LNCAP (cell line): ENCODE measurements around the gene SPACA5.

Experiments used
- CTCF ChIP-seq: fragments of 450-650 bp; IDR thresholded peaks from 2 replicates; pipeline ENCODE4 v1.5.1; 2017; ENCODE audit warnings: mild to moderate bottlenecking

SPACA5 gene

GRCh38 chrX:48045410-48046311 is 38.9 kb downstream of the SPACA5 start:
- no peak for TF ChIP-seq CTCF

GRCh38 chrX:48046846-48047245 is 40.1 kb downstream of the SPACA5 start:
- TF ChIP-seq CTCF = no peak

- no peak for TF ChIP-seq CTCF
Observed at GRCh38 chrX:48058621-48059295, 52.0 kb downstream of the SPACA5 start.

GRCh38 chrX:48059296-48059639 is 52.5 kb downstream of the SPACA5 start:
- TF ChIP-seq CTCF = no peak
